Uterus (tissue), 2 donors: ENCODE measurements around the gene BST1.

Experiments used
- CTCF ChIP-seq, 4 experiments: fragments of 200-600 bp in 2 of 4; fragments of 450-650 bp in 2 of 4; sonication (generic) in 2 of 4; IDR thresholded peaks; one replicate each; pipeline ENCODE4 v1.5.1; 2016 to 2019; ENCODE audit warnings: antibody characterized with exemption in 4 of 4, mild to moderate bottlenecking in 2 of 4, moderate library complexity in 1 of 4
- POLR2A ChIP-seq, 2 donors: fragments of 450-650 bp; IDR thresholded peaks; one replicate each; pipeline ENCODE4 v1.6.1; 2016; ENCODE audit warnings: antibody characterized with exemption in 2 of 2, mild to moderate bottlenecking in 1 of 2, moderate library complexity in 1 of 2

GRCh38 chr4:15779306-15779705 is 76.4 kb downstream of the BST1 start:
- TF ChIP-seq CTCF (IDR thresholded peaks at IDR 0.05) (peak in 3 of 4 experiments; percentile 21 to 40 (median 30)), POLR2A (IDR thresholded peaks at IDR 0.05) (no peak)
